HCT116 (cell line): ENCODE measurements around the gene ASMTL. TPM values are rescaled to one million over a fixed set of nuclear protein-coding genes. Genes with fewer than 3 reads are reported as not detected.

Experiments used
- ATAC-seq: fragments of 200-7000 bp; cut with Tn5 transposase; 2 replicates; pipeline ENCODE4 v1.9.1; 2020; ENCODE audit warnings: mild to moderate bottlenecking, moderate library complexity
- BruUV-seq: library from RNA; stranded (reverse); fragments of 400-500 nt; replicated peaks from 2 replicates; lab custom pipeline; 2021; lab: Mats Ljungman, UMichigan
- CTCF ChIA-PET: fragments of 300-600 bp; sonication (Branson Sonifier 250); formaldehyde crosslinking; loops from one replicate; lab custom pipeline; 2021; ENCODE audit warnings: antibody characterized with exemption; lab: Charles Lee
- POLR2A ChIA-PET: fragments of 300-600, 350-600 bp; sonication (Branson Sonifier 250); formaldehyde crosslinking; loops from one replicate; lab custom pipeline; 2021; ENCODE audit warnings: antibody characterized with exemption; lab: Charles Lee
- RAD21 ChIA-PET, 2 experiments: fragments of 300-600 bp; sonication (Branson Sonifier 250); formaldehyde crosslinking; loops; one replicate each; lab custom pipeline; 2023; ENCODE audit warnings: low total read pairs in 2 of 2; ENCODE audit not compliant: uncharacterized antibody in 2 of 2, unreplicated experiment in 2 of 2, low non-redundant PET in 1 of 2; lab: Charles Lee
- DNase-seq: peaks from one replicate; pipeline ENCODE4 v3.0.0-alpha.2; 2010; ENCODE audit warnings: low read depth, low spot score
- H2AFZ ChIP-seq: fragments of 200-600 bp; shearing (Covaris generic), sonication (generic); 2 replicates; pipeline ENCODE4 v1.6.1; 2017; ENCODE audit warnings: low read depth, mixed run types, mixed read lengths, antibody characterized with exemption, low read length; ENCODE audit not compliant: poor library complexity, severe bottlenecking
- H3K27ac ChIP-seq: 2 replicates; pipeline ENCODE4 v1.5.1; 2012; ENCODE audit warnings: low read depth, low read length
- H3K27me3 ChIP-seq: fragments of 200-600 bp; sonication (generic); 2 replicates; pipeline ENCODE4 v1.6.1; 2016; ENCODE audit warnings: mixed run types, low read length, mixed read lengths; ENCODE audit not compliant: insufficient read depth
- H3K36me3 ChIP-seq, 2 experiments: fragments of 200-500 bp in 1 of 2; fragments of 200-600 bp in 1 of 2; sonication (Bioruptor generic) in 1 of 2; sonication (generic) in 1 of 2; 2 replicates each; pipeline versions ENCODE4 v1.5.1 to v1.6.1; 2014 to 2016; ENCODE audit warnings: low read length in 2 of 2, inconsistent platforms in 1 of 2, mixed read lengths in 1 of 2, mixed run types in 1 of 2; ENCODE audit not compliant: insufficient read depth in 2 of 2, control insufficient read depth in 1 of 2
- H3K4me1 ChIP-seq, 2 experiments: fragments of 200-600 bp in 1 of 2; sonication (generic) in 1 of 2; 2 replicates each; pipeline versions ENCODE4 v1.5.1 to v1.6.1; 2012 to 2017; ENCODE audit warnings: low read length in 2 of 2, inconsistent platforms in 1 of 2, mild to moderate bottlenecking in 1 of 2, mixed read lengths in 1 of 2, mixed run types in 1 of 2, moderate library complexity in 1 of 2; ENCODE audit not compliant: insufficient read depth in 2 of 2, control insufficient read depth in 1 of 2
- H3K4me2 ChIP-seq: fragments of 200-600 bp; sonication (generic); 2 replicates; pipeline ENCODE4 v1.6.1; 2017; ENCODE audit warnings: mixed run types, low read length, mixed read lengths
- H3K4me3 ChIP-seq, 2 experiments: fragments of 200-600 bp in 1 of 2; sonication (generic) in 1 of 2; replicated peaks in 1 of 2; 2 replicates each; pipeline ENCODE4 v1.5.1; 2011 to 2016; ENCODE audit warnings: low read length in 2 of 2, control low read depth in 1 of 2, low read depth in 1 of 2, mild to moderate bottlenecking in 1 of 2, mixed read lengths in 1 of 2, mixed run types in 1 of 2
- H3K79me2 ChIP-seq: fragments of 200-600 bp; sonication (generic); 2 replicates; pipeline ENCODE4 v1.6.1; 2017; ENCODE audit warnings: mild to moderate bottlenecking, mixed run types, low read length, moderate library complexity, mixed read lengths; ENCODE audit not compliant: insufficient read depth
- H3K9ac ChIP-seq: fragments of 200-600 bp; sonication (generic); 2 replicates; pipeline ENCODE4 v1.6.1; 2016; ENCODE audit warnings: low read length, mixed read lengths
- H3K9me2 ChIP-seq: fragments of 200-600 bp; sonication (generic), shearing (Covaris generic); 2 replicates; pipeline ENCODE4 v1.6.1; 2017; ENCODE audit warnings: mixed run types, mild to moderate bottlenecking, moderate library complexity; ENCODE audit not compliant: insufficient read depth
- H3K9me3 ChIP-seq, 2 experiments: fragments of 200-500 bp in 1 of 2; fragments of 200-600 bp in 1 of 2; sonication (Bioruptor generic) in 1 of 2; sonication (generic) in 1 of 2; 2 replicates each; pipeline ENCODE4 v1.6.1; 2014 to 2017; ENCODE audit warnings: low read length in 2 of 2, mixed read lengths in 2 of 2, inconsistent platforms in 1 of 2, low read depth in 1 of 2, mild to moderate bottlenecking in 1 of 2, mixed run types in 1 of 2, moderate library complexity in 1 of 2; ENCODE audit not compliant: control insufficient read depth in 1 of 2, insufficient read depth in 1 of 2
- H4K20me1 ChIP-seq: fragments of 200-600 bp; sonication (generic), shearing (Covaris generic); 2 replicates; pipeline ENCODE4 v1.6.1; 2017; ENCODE audit warnings: mixed run types, mild to moderate bottlenecking, moderate library complexity; ENCODE audit not compliant: insufficient read depth
- CBX3 ChIP-seq: IDR thresholded peaks from 2 replicates; pipeline ENCODE4 v1.6.1; 2012; ENCODE audit warnings: low read depth
- CEBPB ChIP-seq: IDR thresholded peaks from 2 replicates; pipeline ENCODE4 v1.6.1; 2012; ENCODE audit warnings: low read depth
- CTCF ChIP-seq, 3 experiments: fragments of 200-600 bp in 1 of 3; sonication (generic) in 1 of 3; IDR thresholded peaks in 2 of 3; conservative IDR thresholded peaks in 1 of 3; 2 replicates each; pipeline ENCODE4 v1.5.1; 2012 to 2017; ENCODE audit warnings: low read depth in 2 of 3, low read length in 2 of 3, antibody characterized with exemption in 1 of 3, borderline replicate concordance in 1 of 3, control low read depth in 1 of 3, mild to moderate bottlenecking in 1 of 3, mixed read lengths in 1 of 3, mixed run types in 1 of 3, moderate library complexity in 1 of 3; ENCODE audit not compliant: insufficient read depth in 1 of 3
- ELF1 ChIP-seq: IDR thresholded peaks from 2 replicates; pipeline ENCODE4 v1.6.1; 2012; ENCODE audit warnings: low read depth, borderline replicate concordance
- EZH2 ChIP-seq: fragments of 200-600 bp; sonication (generic); IDR thresholded peaks from 2 replicates; pipeline ENCODE4 v1.6.1; 2017; ENCODE audit warnings: antibody characterized with exemption, mixed run types
- EZH2phosphoT487 ChIP-seq: fragments of 200-600 bp; IDR thresholded peaks from 2 replicates; pipeline ENCODE4 v1.6.1; 2018; ENCODE audit warnings: antibody characterized with exemption, borderline replicate concordance
- FOSL1 ChIP-seq: IDR thresholded peaks from 2 replicates; pipeline ENCODE4 v1.6.1; 2012; ENCODE audit warnings: low read depth
- JUND ChIP-seq: IDR thresholded peaks from 2 replicates; pipeline ENCODE4 v1.6.1; 2012
- POLR2A ChIP-seq: IDR thresholded peaks from 2 replicates; pipeline ENCODE4 v1.7.0; 2011; ENCODE audit warnings: borderline replicate concordance; ENCODE audit not compliant: insufficient read depth, insufficient read length; ENCODE audit errors: extremely low read depth
- POLR2AphosphoS5 ChIP-seq: IDR thresholded peaks from 2 replicates; pipeline ENCODE4 v1.6.1; 2011; ENCODE audit warnings: mild to moderate bottlenecking, low read depth, low read length, moderate library complexity
- SIN3A ChIP-seq: IDR thresholded peaks from 2 replicates; pipeline ENCODE4 v1.6.1; 2012; ENCODE audit warnings: low read depth
- SP1 ChIP-seq: IDR thresholded peaks from 2 replicates; pipeline ENCODE4 v1.6.1; 2012; ENCODE audit warnings: low read depth
- SRF ChIP-seq: IDR thresholded peaks from 2 replicates; pipeline ENCODE4 v1.6.1; 2012; ENCODE audit warnings: low read depth
- YY1 ChIP-seq: IDR thresholded peaks from 2 replicates; pipeline ENCODE4 v1.6.1; 2011; ENCODE audit warnings: low read length, low read depth, moderate library complexity, mild to moderate bottlenecking; ENCODE audit not compliant: insufficient replicate concordance; ENCODE audit errors: extremely low read depth
- ZFX ChIP-seq: fragments of 450-650 bp; IDR thresholded peaks from 2 replicates; pipeline ENCODE4 v1.6.1; 2017
- ZNF274 ChIP-seq: fragments of 200-500 bp; sonication (Bioruptor generic); IDR thresholded peaks from 2 replicates; pipeline ENCODE4 v1.6.1; 2014; ENCODE audit warnings: mild to moderate bottlenecking, low read depth, low read length, inconsistent platforms
- intact Hi-C: fragments of 100-400 bp; cut with micrococcal nuclease; formaldehyde crosslinking; loops from 2 replicates; pipeline ENCODE4 v1.10.0; 2022
- total RNA-seq: library from RNA; stranded (reverse); gene quantifications from one replicate; pipeline ENCODE4 v1.2.1, GENCODE V29; 2021; ENCODE audit not compliant: unreplicated experiment
- TF ChIP-seq, protein P1 (sequence below): IDR thresholded peaks from 2 replicates; pipeline ENCODE4 v1.6.1; 2012
- TF ChIP-seq, protein P2 (sequence below): IDR thresholded peaks from 2 replicates; pipeline ENCODE4 v1.6.1; 2012
- TF ChIP-seq, protein P3 (sequence below): IDR thresholded peaks from 2 replicates; pipeline ENCODE4 v1.6.1; 2011; ENCODE audit warnings: mild to moderate bottlenecking, low read length, moderate library complexity; ENCODE audit not compliant: insufficient replicate concordance; ENCODE audit errors: extremely low read depth

Gene ASMTL
- total RNA-seq, 1 experiment from 2014 or later: 59.6 TPM

- RAD21 ChIA-PET: no interaction called here
- Histone ChIP-seq H3K4me2 (no peak overlapping the region), H2AFZ (no peak overlapping the region), H3K4me3 (no peak overlapping the region), H3K9ac (no peak overlapping the region), H3K9me2 (no peaks in the 10 kb centered on the region), H3K27me3 (no peaks in the 10 kb centered on the region), H3K79me2 (no peaks in the 10 kb centered on the region), H3K36me3 (no peaks in the 10 kb centered on the region), H3K4me1 (peaks cover 6 to 15% of the 10 kb centered on the region in 2 experiments; a peak in 2 of 4 replicates), H3K9me3 (no peaks in the 10 kb centered on the region), H4K20me1 (no peaks in the 10 kb centered on the region), H3K27ac (no peak overlapping the region)
- DNase-seq (no peak), ATAC-seq (no peak)
- CTCF ChIA-PET: no interaction called here
- BruUV-seq: no TSS peak
- POLR2A ChIA-PET: no interaction called here
- TF ChIP-seq FOSL1 (no peak), ELF1 (no peak), EZH2 (no peak), CTCF (IDR thresholded peaks at IDR 0.05 in 2 of 3, conservative IDR thresholded peaks at IDR 0.05 in 1 of 3; ENCODE audit: borderline replicate concordance in 1 of 3, insufficient read depth in 1 of 3, low read depth in 2 of 3, low read length in 2 of 3) (no peak), CBX3 (no peak), POLR2A (no peak), ZNF274 (no peak), POLR2AphosphoS5 (no peak), YY1 (no peak), CEBPB (no peak), SIN3A (no peak), SRF (no peak), JUND (no peak), SP1 (no peak), ZFX (no peak), EZH2phosphoT487 (no peak)
- TF ChIP-seq, protein P1, sequence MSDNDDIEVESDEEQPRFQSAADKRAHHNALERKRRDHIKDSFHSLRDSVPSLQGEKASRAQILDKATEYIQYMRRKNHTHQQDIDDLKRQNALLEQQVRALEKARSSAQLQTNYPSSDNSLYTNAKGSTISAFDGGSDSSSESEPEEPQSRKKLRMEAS: no peak
- TF ChIP-seq, protein P2, sequence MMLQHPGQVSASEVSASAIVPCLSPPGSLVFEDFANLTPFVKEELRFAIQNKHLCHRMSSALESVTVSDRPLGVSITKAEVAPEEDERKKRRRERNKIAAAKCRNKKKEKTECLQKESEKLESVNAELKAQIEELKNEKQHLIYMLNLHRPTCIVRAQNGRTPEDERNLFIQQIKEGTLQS: no peak
- TF ChIP-seq, protein P3, sequence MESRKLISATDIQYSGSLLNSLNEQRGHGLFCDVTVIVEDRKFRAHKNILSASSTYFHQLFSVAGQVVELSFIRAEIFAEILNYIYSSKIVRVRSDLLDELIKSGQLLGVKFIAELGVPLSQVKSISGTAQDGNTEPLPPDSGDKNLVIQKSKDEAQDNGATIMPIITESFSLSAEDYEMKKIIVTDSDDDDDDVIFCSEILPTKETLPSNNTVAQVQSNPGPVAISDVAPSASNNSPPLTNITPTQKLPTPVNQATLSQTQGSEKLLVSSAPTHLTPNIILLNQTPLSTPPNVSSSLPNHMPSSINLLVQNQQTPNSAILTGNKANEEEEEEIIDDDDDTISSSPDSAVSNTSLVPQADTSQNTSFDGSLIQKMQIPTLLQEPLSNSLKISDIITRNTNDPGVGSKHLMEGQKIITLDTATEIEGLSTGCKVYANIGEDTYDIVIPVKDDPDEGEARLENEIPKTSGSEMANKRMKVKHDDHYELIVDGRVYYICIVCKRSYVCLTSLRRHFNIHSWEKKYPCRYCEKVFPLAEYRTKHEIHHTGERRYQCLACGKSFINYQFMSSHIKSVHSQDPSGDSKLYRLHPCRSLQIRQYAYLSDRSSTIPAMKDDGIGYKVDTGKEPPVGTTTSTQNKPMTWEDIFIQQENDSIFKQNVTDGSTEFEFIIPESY: no peak
- intact Hi-C loops: no loop called here
Measured at GRCh38 chrX:1359477-1359873, 93.2 kb downstream of the ASMTL start.
